Upper lobe of left lung (tissue), 4 donors: Measurements from ENCODE around the gene SMOC2.

Experiments used
- EP300 ChIP-seq, 4 donors: sonication (generic); formaldehyde crosslinking; IDR thresholded peaks; one replicate each; pipeline ENCODE4 v1.5.1; 2017; ENCODE audit warnings: antibody characterized with exemption in 4 of 4, control low read depth in 2 of 4
- POLR2A ChIP-seq, 4 donors: fragments of 450-650 bp; IDR thresholded peaks; one replicate each; pipeline ENCODE4 v1.5.1; 2016 to 2017; ENCODE audit warnings: antibody characterized with exemption in 4 of 4, mild to moderate bottlenecking in 2 of 4
- POLR2AphosphoS5 ChIP-seq, 2 donors: sonication (generic); formaldehyde crosslinking; IDR thresholded peaks; one replicate each; pipeline ENCODE4 v1.5.1; 2017; ENCODE audit warnings: antibody characterized with exemption in 2 of 2
- TF ChIP-seq, protein P1 (sequence below), 6 experiments: fragments of 450-650 bp in 4 of 6; fragments of 200-600 bp in 2 of 6; sonication (generic) in 2 of 6; IDR thresholded peaks; one replicate each; pipeline ENCODE4 v1.5.1; 2016 to 2019; ENCODE audit warnings: antibody characterized with exemption in 6 of 6

DNA sequence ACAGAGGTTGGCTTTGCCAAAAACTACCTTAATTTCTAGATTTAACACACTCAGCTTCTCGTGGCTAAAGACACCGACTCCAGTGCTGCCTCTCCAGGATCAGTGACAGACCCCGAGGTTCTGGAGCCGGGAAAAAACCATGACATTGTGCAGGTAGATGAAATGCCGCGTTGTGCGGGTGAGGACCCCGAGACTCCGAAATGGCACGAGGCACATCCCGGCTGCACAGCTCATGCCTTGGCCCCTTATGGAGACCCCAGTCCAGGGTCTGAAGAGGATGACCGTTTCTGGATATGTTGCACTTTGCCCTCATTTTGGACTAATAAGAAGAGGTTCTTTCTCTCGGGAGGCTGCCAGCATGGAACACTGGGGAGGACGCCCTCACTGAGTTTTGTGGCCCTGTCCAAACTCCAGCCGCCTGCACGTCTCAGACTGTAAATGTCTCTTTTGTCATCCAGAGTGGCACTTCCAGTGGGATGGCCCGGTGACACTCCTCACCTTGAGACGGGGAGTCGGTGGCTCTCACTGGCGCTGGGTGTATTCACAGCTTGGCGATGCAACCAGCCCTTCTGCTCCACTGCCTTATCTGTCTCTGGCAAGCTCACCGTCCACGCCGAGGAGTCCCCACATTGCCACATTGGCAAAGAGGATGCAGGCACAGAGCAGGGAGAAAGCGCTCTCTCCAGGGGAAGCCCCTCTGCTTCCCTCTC is 245.2 kb downstream of the SMOC2 start:
- TF ChIP-seq EP300 (IDR thresholded peaks at IDR 0.05) = no peak
- TF ChIP-seq, protein P1, sequence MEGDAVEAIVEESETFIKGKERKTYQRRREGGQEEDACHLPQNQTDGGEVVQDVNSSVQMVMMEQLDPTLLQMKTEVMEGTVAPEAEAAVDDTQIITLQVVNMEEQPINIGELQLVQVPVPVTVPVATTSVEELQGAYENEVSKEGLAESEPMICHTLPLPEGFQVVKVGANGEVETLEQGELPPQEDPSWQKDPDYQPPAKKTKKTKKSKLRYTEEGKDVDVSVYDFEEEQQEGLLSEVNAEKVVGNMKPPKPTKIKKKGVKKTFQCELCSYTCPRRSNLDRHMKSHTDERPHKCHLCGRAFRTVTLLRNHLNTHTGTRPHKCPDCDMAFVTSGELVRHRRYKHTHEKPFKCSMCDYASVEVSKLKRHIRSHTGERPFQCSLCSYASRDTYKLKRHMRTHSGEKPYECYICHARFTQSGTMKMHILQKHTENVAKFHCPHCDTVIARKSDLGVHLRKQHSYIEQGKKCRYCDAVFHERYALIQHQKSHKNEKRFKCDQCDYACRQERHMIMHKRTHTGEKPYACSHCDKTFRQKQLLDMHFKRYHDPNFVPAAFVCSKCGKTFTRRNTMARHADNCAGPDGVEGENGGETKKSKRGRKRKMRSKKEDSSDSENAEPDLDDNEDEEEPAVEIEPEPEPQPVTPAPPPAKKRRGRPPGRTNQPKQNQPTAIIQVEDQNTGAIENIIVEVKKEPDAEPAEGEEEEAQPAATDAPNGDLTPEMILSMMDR (IDR thresholded peaks at IDR 0.05) = no peak
- no peak for TF ChIP-seq POLR2A (IDR thresholded peaks at IDR 0.05)
- TF ChIP-seq POLR2AphosphoS5 (IDR thresholded peaks at IDR 0.05) = no peak
